ENCODE data around the gene NT5C2.
"Not testable (repeated sequence)": the region's sequence is repeated elsewhere in the genome, so short reads cannot be mapped to it uniquely, and the experiment has no call there.

NT5C2 gene

DNA sequence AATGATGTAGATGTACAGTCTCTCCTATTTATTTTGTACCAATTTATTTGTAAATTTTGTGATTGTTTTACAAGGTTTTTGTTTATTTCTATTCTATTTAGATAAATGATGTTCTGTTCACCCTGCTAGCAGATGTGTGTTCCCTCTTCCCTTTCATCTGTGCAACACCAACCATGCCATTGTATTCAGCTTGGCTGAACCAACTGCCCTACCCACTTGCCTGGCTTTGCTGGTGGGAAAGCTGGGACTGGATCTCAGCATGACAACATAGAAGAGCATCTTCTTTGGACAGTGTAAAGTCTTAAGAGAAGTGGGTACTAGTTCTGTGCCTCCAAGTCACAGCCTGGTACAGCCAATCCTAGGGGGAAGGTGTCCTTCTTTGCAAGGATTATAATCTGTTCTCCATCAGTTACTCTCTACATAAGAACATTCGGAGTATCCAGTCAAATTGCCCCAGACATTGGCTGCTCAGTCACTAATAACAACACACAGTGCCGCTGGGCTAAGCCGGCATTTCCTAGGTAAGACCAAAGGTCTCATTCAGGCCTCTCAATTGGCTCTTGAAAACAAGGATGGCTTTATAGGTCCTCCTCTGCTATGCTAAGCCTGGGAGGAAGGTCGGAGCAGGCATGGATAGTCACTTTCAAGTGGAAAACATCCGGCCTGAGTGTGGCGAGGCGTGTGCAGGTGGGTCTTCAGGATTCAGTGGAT is 109.7 kb downstream of the NT5C2 start:
- no peak for DNase-seq

DNA sequence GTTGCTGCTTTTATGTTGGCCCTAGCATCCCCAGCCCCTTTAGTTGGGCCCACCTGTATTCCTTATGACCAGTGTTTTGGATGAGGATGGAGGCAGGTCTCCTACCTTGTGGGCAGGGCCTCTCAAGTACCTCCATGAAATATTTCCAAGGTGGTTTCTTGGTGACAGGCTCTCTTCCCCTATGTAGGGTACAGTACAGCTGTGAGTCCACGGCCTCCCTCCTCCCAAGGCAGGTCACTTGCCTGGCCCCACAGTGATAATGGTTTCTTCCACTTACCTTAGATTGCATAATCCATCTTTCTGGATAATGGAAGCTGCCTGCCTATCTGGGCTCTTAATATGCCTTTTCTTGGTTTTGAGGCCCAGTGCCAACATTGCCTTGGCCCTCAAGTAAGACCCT is 110.4 kb downstream of the NT5C2 start:
- no peak for DNase-seq

DNA sequence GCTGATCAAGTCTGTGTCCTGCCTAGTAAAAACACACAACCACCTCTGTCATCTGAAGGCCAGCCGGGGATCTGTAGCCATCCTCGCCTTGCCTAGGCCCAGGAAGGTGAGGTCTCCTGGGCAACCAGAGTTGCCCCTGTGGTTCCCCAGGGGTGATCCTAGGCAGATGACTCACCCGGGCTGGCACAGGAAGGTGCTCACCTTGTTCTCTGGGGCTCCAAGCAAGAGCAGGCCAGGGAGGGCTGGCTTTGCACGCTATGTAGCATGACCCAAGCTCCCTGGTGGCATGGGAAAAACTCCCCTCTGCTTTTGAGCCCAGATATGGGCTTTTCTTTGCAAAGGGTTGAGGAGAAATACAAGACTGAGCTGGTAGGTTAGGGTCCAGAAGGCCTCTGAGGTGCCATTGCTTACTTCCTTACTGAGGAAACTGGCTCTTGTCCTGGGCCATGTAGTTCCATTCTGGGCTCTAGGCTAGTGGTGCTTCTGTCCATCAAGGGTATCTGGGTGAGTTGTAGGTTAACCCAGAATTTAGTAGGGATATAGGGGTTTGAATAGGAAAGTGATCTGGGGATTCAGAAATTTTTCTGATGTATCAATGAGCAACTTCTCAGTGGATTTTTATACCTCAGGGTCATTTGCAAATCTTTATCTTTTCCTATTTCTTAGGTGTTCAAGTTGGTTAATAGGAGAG is 112.0 kb downstream of the NT5C2 start:
- no peak for DNase-seq

DNA sequence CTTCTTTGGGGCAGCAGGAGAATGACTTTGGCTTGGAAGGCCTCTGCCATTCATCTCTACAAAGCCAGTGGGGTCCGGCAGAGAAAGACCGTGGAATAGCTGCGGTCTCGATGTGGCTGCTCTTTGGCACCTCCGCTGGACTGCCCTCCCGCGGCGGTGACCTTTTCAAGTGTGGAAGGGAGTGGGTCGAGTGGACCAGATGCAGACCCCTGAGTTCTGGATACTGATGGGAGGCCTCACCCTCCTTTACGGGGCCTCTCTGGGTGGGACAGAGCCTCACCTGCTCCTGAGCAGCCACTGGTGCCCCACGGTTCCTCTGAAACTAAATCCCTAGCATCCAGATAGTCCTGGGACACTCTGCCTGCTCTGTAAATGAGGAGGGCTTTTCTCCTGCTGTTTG is 113.1 kb downstream of the NT5C2 start:
- no peak for DNase-seq

DNA sequence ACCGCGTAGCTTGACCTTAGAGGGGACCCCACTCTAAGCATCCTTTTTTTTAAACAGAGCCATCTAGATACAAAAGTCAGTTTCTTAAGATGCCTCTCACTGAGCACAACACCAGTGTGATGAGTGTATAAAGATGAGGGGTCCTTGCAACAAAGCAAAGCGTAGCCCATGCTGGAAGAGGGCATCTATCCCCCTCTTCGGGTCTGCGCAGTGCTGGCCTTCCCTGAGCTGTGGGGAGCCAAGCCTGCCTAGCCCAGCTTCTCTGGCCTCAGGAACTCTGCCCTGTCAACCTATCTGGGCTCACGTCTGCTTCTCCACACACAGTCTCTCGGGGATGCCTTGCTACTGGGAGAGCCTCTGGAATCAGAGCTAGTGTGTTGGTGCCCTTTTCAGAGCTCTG is 114.0 kb downstream of the NT5C2 start:
- no peak for DNase-seq

DNA sequence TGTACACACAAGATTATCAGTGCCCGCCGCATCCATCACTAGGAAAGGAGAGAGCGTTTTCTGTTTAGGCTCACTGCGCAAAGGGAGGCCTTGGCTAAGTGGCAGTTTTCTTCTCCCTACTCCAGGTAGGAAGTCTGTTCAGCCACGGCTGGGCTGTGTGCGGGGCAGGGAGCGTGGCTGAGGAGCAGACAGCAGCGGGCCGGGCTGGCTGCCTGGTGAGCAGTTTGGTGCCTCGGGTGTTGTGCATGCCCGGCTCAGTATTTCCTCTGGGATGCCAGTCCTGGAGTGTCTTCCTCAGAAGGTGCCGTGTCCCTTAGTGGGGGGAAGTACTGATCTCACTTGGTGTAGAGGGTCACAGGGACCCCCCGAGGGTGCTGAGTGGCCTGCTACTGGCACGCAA is 114.4 kb downstream of the NT5C2 start:
- DNase-seq: no peak

DNA sequence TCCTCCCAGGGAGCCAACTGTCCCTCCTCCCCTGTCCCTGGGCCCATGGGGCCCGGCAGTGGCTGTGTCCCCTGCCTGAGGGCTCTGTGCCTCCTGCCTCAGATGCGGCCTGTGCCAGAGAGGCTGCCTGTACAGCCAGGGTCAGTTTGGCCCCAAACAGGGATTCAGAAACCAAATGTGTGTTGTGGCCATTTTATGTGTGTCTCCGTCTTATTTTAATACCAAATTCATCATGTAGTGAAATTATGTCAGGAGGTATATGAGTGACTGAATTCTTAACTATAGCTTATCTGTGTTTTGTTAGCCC is 114.8 kb downstream of the NT5C2 start:
- no peak for DNase-seq

DNA sequence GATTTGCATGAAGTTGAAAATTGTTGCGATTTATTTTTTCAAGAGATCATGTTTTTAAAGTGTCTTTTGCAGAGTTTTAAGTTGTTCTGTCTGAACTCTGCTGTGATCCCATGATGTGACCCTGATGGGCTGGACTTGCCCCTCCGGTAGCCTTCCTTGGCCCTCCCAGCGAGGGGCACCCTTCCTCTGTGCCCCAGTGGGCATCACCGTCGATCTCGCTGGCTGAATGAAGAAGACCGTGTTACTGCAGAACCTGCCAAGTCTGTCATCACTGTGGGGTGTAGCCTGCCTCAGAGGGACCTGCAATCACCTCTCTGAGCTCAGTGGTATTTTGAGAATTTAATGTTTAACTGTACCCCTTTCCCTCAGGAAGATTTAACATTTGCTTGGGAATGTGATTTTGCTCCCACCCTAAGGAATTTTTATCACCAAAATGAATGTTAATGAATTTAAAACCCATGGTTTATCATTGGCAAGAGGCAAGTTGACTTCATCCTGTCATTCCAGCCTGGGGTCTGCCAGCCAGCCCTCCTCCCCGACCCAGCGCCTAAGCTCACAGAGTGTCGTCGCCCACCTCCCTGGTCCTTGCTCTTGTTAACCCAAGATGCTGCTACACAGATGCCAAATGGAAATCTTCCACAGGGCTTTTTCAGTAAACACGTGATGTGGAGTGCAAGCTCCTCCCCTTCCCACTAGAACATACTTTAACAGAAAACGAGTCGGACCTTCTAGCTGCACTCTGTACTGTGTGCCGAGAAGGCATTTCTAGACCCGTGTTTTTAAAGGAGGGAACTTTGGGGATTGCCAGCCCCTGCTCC is 115.4 kb downstream of the NT5C2 start:
- no peak for DNase-seq

DNA sequence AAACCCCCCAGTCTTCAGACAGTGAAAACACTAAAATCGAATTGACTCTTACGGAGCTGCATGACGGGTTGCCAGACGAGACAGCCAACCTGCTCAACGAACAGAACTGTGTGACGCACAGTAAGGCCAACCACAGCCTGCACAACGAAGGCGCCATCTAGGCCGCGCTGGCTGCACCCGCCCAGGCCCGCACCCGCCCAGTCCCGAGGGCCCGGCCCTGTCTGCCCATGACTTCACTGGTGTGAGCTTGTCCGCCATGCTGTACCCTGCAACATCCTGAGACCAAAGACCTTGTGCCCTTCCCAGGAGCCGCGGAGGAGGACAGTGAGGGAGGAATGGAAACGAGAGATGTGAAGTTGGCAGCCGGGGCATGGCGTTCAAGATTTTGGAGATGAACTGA is 116.1 kb downstream of the NT5C2 start:
- DNase-seq: no peak

DNA sequence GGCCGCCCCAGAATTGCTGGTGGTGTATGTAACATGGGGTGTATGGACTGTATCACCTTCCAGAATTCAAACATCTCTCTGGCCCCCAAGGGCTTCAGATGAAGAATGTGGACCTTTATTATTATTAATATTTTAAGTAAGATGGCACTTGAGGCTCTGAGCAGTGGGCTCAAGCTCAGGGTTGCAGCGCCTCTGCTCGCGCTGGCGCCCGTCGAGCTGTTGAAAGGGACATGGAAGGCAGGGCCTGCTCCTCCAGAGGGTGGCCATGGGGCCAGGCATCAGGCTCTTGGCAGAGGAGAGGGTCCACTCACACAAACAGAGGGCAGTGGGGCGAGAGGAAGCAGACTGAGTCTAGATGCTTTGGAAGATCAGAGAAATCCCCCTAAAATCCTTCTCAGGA is 120.2 kb downstream of the NT5C2 start:
- no peak for DNase-seq

DNA sequence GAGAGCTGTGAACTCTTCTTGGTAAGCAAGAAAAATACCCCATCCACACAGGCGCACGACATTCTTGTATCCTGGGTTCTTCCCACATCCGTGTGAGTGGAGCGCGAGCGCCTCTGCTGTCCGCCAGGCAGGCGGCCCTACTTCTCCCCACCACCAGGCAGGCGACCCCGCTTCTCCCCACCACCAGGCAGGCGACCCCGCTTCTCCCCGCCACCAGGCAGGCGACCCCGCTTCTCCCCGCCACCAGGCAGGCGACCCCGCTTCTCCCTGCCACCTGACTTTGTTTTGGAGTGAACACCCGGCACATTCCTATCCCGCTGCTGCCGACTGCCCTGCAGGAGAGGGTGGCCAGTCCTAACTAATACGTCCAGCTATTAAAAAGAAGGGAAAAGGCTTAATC is 120.8 kb downstream of the NT5C2 start:
- no peak for DNase-seq

DNA sequence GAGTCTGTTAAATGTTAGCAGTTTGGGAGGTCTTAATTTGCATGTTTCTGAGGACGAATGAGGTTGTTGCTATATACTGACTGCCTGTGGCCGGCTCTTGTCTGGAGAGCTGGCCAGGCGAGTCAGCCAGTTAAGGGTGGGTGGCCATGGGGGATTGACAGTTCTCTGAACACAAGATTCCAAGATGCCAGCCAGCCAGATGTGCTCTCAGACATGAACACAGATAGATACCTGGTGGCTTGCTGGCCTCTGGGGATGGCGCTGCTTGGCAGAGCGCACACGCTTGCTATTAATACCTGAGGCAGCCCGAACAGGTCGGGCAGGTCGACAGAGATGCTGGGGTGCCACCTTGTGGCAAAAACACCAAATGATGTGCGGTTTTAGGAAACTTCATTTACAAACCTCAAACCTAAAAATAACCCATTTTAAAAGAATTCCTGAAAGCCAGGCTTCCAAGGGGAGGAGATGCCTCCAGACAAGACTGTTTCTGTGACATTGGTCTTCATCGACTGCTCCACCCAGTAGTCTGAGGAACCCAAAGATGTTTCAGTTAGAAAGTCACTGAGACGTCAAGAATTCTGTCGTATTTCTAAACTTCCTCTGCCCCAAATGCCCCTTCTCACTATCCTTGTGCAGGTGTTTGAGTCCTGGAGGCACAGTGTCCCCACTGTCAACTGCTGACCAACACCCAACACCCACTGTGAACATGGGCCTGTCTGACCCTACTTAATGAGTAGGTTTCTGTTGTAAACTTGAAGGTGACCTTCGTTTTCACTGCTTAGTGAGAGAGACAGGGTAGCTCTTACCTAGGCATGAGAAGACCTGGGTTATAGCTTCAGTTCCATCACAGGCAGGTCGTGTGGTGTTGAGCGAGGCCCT is 123.4 kb downstream of the NT5C2 start:
- DNase-seq: peak; percentile 17

DNA sequence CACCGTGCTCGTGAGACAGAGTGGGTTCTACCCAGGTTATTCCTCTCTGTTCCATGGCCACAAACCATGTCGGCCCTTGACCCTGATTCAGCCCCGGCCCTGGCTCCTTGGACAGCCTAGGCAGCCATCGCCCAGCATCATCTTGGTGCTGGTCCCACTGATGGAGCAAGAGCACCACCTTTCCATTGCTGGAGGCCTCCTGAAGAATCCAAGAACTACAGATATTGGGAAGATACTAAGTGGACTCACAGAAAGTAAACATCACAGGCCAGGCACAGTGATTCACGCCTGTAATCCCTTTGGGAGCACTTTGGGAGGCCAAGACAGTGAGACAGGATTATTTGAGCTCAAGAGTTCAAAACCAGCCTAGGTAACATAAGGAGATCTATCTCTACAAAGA is 125.1 kb downstream of the NT5C2 start:
- no peak for DNase-seq

DNA sequence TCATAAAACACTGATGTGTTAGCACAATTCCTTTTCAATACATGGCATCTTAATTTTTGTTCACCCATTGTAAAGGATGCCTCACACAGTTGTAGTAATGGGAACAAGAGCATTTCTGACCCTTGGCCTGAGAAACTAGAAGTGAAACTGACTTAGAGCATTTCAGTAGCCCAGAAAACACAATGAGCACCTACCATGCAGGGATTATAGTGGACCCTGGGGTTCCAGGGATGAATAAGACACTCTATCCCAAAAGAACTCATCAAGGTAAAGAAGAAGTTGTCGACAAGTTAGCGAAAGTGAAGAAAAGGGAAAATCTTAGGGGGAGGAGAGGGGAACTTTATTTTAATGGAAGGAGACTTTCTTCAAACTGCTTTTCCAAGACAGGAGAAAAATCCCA is 125.6 kb downstream of the NT5C2 start:
- DNase-seq: no peak

DNA sequence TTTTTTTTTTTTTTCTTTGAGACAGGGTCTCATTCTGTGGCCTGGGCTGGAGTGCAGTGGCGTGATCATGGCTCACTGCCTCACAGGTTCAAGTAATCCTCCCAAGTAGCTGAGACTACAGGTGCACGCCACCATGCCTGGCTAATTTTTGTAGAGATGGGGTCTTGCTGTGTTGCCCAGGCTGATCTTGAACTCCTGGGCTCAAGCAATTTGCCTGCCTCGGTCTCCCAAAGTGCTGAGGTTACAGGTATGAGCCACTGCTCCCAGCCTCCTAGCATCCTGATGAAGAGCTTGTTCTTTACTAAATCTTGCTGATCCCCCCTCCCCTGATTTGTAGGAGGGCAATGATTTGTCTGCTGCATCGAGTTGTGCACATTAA is 126.0 kb downstream of the NT5C2 start:
- not testable (repeated sequence) for DNase-seq

DNA sequence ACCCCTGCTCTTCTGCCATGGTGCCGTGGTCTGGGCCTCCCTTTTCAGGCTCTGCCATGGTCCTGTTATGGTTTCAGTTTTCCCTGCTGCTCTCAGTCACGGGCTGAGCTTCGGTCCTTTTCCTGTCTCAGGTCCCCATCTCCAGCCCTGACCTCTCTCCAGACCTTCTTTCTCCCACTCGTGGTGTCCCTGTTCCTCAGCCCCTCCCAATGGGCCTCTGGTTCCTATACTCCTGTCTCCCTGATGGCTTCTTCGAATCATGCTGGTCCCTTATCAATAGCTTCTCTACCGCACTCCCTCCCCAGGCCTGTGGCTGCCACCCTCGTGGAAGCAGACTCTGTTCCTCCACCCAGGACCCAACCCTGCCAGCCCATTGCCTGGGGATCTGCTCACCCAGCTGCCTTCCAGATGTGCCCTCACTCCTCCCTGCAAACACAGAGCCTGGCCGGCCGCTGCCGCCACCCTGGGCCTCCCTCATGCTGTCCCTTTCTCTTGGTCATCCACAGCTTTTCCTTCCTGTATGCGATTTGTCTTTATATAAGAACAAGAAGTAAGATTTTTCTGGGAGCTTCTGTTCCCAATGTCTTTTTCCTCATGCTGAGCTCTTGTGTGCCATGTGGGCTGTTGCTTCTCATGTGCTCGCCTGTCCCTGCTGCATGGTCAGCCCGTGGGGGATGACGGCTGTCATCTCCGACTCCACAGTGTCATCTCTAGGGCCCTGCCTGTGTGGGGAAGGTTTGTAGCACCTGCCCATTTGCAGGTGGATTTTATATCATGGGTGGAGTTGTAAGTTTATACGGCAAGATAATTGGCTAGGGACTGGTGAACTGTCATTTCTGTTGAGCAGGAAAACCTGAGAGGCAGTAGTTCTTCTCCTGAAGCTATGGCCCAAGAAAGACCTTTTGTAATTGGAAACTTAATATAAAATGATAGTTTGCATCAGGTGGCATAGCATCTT is 126.7 kb downstream of the NT5C2 start:
- no peak for DNase-seq

DNA sequence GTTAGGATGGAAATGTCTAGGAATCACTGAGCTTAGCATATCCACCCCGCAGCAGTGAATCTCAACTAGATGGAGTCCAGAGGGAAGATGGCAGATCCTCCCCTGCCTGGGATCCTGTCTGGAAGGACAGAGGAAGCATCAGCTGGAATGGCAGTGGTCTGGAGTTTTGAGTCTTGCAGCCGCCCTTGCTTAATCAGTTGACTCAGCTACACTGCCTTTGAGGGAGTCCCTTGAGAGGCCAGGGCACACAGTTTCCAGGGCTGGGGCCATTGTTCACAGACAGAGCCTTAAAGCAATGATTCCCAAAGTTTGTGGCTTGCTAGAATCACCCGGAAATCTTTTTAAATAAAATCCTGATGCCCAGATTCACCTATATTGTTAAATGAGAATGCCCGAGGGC is 128.1 kb downstream of the NT5C2 start:
- no peak for DNase-seq

DNA sequence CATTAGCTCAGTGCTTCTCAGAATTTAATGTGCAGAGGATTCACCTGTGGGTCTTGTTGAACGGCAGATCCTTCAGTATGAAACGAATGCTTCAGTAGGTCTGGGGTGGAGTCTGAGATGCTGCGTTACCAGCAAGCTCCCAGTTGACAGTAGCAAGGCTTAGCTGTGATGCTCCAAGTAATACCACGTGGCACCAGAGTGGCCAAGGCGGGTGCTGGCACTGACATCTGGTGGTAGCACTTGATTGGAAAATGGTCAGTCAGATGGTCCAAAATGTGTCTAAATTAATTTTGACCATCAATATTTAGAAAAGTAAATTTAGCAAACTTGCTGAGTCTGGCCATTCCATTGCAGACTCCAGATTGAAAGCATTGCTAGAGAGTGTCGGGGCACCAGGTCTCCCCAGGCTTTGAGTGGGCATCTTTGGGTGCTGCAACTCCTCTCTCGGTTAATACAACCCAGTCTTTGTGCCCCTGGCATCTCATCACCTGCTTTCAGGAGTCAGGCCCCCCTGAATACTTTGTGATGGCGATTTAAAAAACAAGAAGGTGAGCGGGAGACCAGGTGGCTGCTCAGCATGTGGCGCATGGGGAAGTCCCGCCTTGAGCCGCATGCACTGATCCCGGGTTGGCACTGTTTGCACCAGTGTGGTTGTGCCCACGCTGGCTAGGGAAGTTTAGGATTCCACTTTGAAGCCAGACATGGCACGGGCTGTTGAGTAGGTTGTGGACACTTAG is 130.1 kb downstream of the NT5C2 start:
- no peak for DNase-seq

DNA sequence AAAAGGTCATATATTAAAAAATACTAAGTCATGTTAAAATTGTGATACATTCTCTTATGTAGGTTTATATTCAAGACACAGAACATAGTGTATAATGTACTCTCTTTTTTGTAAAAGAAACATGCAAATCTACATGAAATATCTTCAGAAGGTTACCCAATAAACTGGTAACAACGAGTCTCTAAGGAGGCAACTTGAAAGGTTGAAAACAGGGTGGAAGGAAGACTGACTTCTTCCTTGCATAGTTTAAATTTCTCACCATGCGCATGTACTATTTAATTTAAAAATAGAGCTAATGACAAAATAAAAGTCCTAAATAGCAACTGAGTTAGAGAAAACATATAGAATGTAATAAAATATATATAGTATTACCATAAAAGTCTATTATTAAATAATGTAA is 132.5 kb downstream of the NT5C2 start:
- DNase-seq: no peak

DNA sequence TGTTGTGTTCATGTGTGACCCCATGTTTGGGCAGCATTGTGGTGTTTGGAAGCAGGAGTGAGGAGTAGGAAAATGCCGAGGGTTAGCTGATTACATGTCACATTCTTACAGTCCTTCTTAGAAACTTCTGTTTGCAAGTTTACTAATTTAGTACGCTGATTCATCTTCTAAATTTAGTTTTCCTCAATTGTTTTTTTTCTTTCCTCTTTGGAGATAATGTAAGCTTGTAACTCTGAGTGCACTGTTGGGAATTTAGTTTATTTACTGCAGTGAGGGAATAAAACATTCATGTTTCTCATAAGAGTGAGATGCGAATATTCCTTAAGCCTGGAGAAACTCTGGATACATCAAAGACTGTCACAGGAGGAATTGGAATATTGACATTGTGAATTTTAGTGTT is 135.0 kb downstream of the NT5C2 start:
- no peak for DNase-seq

DNA sequence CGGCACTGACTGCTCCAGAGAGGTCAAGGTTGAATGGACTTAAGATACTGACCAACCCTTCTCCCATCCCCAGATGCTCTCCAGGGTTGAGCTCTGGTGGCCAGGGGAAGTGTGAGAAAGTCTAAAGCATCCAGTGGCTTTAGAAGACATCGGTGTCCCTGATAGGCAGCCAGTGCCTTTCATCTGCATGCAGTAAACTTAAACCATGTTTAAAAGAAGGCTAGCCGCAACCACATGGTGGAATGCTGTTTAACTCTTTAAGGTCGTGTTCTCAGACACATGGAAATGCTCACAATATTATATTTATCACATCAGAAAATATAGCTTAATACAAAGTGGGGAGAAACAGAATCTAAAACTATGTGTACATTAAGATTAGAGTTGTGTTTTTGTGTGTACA is 138.0 kb downstream of the NT5C2 start:
- DNase-seq: no peak

Measured in NCI-H1092 treated with DMSO at 0.1 percent for 48 hours (cell line).